SK-N-SH (cell line): ENCODE measurements around the gene HDAC6. TPM values are rescaled to one million over a fixed set of nuclear protein-coding genes. Genes with fewer than 3 reads are reported as not detected.
"Not testable (repeated sequence)": the region's sequence is repeated elsewhere in the genome, so short reads cannot be mapped to it uniquely, and the experiment has no call there.

Experiments used
- CTCF ChIA-PET: fragments of 300-600, 350-600 bp; formaldehyde crosslinking; extraction: SDS; loops from one replicate; lab custom pipeline; 2021; lab: Yijun Ruan, JAX
- POLR2A ChIA-PET: fragments of 350-600 bp; sonication (Branson Sonifier 250); formaldehyde crosslinking; extraction: SDS; loops from one replicate; lab custom pipeline; 2020; ENCODE audit warnings: antibody characterized with exemption, inconsistent platforms; lab: Yijun Ruan, JAX
- DNase-seq: peaks from one replicate; pipeline ENCODE4 v3.0.0; 2012
- H2AFZ ChIP-seq: fragments of 200-600 bp; sonication (generic); 2 replicates; pipeline ENCODE4 v1.8.1; 2016; ENCODE audit warnings: antibody characterized with exemption, mild to moderate bottlenecking, low read depth
- H3F3A ChIP-seq: fragments of 200-600 bp; sonication (generic); replicated peaks from 2 replicates; pipeline ENCODE3; 2016; ENCODE audit warnings: antibody characterized with exemption, mild to moderate bottlenecking; ENCODE audit not compliant: insufficient read depth
- H3K27ac ChIP-seq, 2 experiments: fragments of 200-500 bp in 1 of 2; fragments of 200-600 bp in 1 of 2; sonication (Bioruptor generic) in 1 of 2; sonication (generic), shearing (Covaris generic) in 1 of 2; 2 replicates each; pipeline versions ENCODE4 v1.5.1 to v1.6.1; 2014 to 2016; ENCODE audit warnings: low read depth in 2 of 2, inconsistent platforms in 1 of 2, low read length in 1 of 2, mild to moderate bottlenecking in 1 of 2, mixed read lengths in 1 of 2
- H3K27me3 ChIP-seq: fragments of 200-600 bp; sonication (generic), shearing (Covaris generic); 2 replicates; pipeline ENCODE4 v1.6.1; 2016; ENCODE audit warnings: mixed run types; ENCODE audit not compliant: insufficient read depth
- H3K36me3 ChIP-seq, 2 experiments: fragments of 200-500 bp in 1 of 2; fragments of 200-600 bp in 1 of 2; sonication (Bioruptor generic) in 1 of 2; sonication (generic) in 1 of 2; replicated peaks in 1 of 2; 2 replicates each; pipeline versions ENCODE3 to v1.5.1; 2014 to 2016; ENCODE audit warnings: low read length in 1 of 2, mild to moderate bottlenecking in 1 of 2; ENCODE audit not compliant: insufficient read depth in 2 of 2, control insufficient read depth in 1 of 2
- H3K4me1 ChIP-seq, 2 experiments: fragments of 200-500 bp in 1 of 2; fragments of 200-600 bp in 1 of 2; sonication (Bioruptor generic) in 1 of 2; sonication (generic), shearing (Covaris generic) in 1 of 2; 2 replicates each; pipeline versions ENCODE4 v1.5.1 to v1.6.1; 2014 to 2016; ENCODE audit warnings: low read depth in 1 of 2, low read length in 1 of 2, mixed run types in 1 of 2; ENCODE audit not compliant: insufficient read depth in 2 of 2, control insufficient read depth in 1 of 2
- H3K4me2 ChIP-seq: fragments of 200-600 bp; sonication (generic), shearing (Covaris generic); 2 replicates; pipeline ENCODE4 v1.6.1; 2017; ENCODE audit warnings: mixed run types
- H3K4me3 ChIP-seq, 2 experiments: fragments of 200-500 bp in 1 of 2; fragments of 200-600 bp in 1 of 2; sonication (Bioruptor generic) in 1 of 2; sonication (generic), shearing (Covaris generic) in 1 of 2; 2 replicates each; pipeline versions ENCODE4 v1.5.1 to v1.8.1; 2014 to 2016; ENCODE audit warnings: low read depth in 2 of 2, inconsistent platforms in 1 of 2, low read length in 1 of 2, mild to moderate bottlenecking in 1 of 2, mixed read lengths in 1 of 2, moderate library complexity in 1 of 2
- H3K79me2 ChIP-seq: fragments of 200-600 bp; sonication (generic); 2 replicates; pipeline ENCODE4 v1.8.1; 2017; ENCODE audit warnings: mild to moderate bottlenecking; ENCODE audit not compliant: insufficient read depth
- H3K9ac ChIP-seq: fragments of 200-600 bp; sonication (generic); 2 replicates; pipeline ENCODE4 v1.6.1; 2017; ENCODE audit warnings: mixed run types
- H3K9me2 ChIP-seq: fragments of 200-600 bp; sonication (generic); 2 replicates; pipeline ENCODE4 v1.6.1; 2017; ENCODE audit warnings: mixed run types
- H3K9me3 ChIP-seq: fragments of 200-600 bp; sonication (generic); 2 replicates; pipeline ENCODE4 v1.6.1; 2017; ENCODE audit warnings: mixed run types, mild to moderate bottlenecking, moderate library complexity
- H4K20me1 ChIP-seq: fragments of 200-600 bp; sonication (generic); 2 replicates; pipeline ENCODE4 v1.6.1; 2017; ENCODE audit warnings: mild to moderate bottlenecking, mixed run types; ENCODE audit not compliant: insufficient read depth
- CHD2 ChIP-seq: fragments of 150-350 bp; IDR thresholded peaks from 2 replicates; pipeline ENCODE4 v1.6.1; 2018; ENCODE audit warnings: low read length; ENCODE audit not compliant: partially characterized antibody
- ELF1 ChIP-seq: IDR thresholded peaks from 2 replicates; pipeline ENCODE4 v1.4.0; 2012
- EZH2phosphoT487 ChIP-seq: fragments of 200-600 bp; sonication (generic); IDR thresholded peaks from 2 replicates; pipeline ENCODE4 v1.6.1; 2017; ENCODE audit warnings: low read depth, mixed run types, mild to moderate bottlenecking, antibody characterized with exemption, moderate library complexity, borderline replicate concordance
- GABPA ChIP-seq: IDR thresholded peaks from 2 replicates; pipeline ENCODE4 v1.4.0; 2012; ENCODE audit warnings: low read depth, mild to moderate bottlenecking
- JUND ChIP-seq: IDR thresholded peaks from 2 replicates; pipeline ENCODE4 v1.4.0; 2012
- POLR2AphosphoS5 ChIP-seq: IDR thresholded peaks from 2 replicates; pipeline ENCODE4 v1.6.1; 2012; ENCODE audit warnings: low read depth, low read length
- RAD21 ChIP-seq: IDR thresholded peaks from 2 replicates; pipeline ENCODE4 v1.6.1; 2012; ENCODE audit warnings: mild to moderate bottlenecking, low read length
- RCOR1 ChIP-seq: fragments of 150-350 bp; IDR thresholded peaks from 2 replicates; pipeline ENCODE4 v1.6.1; 2017; ENCODE audit warnings: antibody characterized with exemption, low read length
- RFX5 ChIP-seq: IDR thresholded peaks from 2 replicates; pipeline ENCODE4 v1.6.1; 2012; ENCODE audit warnings: mild to moderate bottlenecking, improper control_type of control experiment, low read length
- RXRA ChIP-seq: IDR thresholded peaks from 2 replicates; pipeline ENCODE4 v1.4.0; 2012; ENCODE audit warnings: low read depth, mild to moderate bottlenecking, borderline replicate concordance
- SMC3 ChIP-seq: IDR thresholded peaks from 2 replicates; pipeline ENCODE4 v1.6.1; 2012; ENCODE audit warnings: low read depth, low read length, improper control_type of control experiment
- TEAD4 ChIP-seq: IDR thresholded peaks from 2 replicates; pipeline ENCODE4 v1.4.0; 2012; ENCODE audit warnings: mild to moderate bottlenecking, borderline replicate concordance; ENCODE audit not compliant: insufficient read depth
- USF2 ChIP-seq: fragments of 150-350 bp; IDR thresholded peaks from 2 replicates; pipeline ENCODE4 v1.6.1; 2017; ENCODE audit warnings: antibody characterized with exemption, low read length, low read depth, borderline replicate concordance
- YY1 ChIP-seq: IDR thresholded peaks from 2 replicates; pipeline ENCODE4 v1.4.0; 2012; ENCODE audit warnings: low read depth, mild to moderate bottlenecking
- ZBTB33 ChIP-seq: IDR thresholded peaks from 2 replicates; pipeline ENCODE4 v1.4.0; 2012; ENCODE audit warnings: low read depth, borderline replicate concordance
- WGBS: methylation state at CpG from one replicate; pipeline ENCODE4 v1.1.6; 2017; ENCODE audit warnings: low lambda C conversion rate; 5-methylcytosine and 5-hydroxymethylcytosine counted together
- polyA plus RNA-seq, 3 experiments: library from polyadenylated mRNA; depleted of rRNA; stranded (reverse); fragments of >200 nt; gene quantifications; 2 replicates each; pipeline ENCODE4 v1.2.3, GENCODE V29; 2012

The HDAC6 gene
- polyA plus RNA-seq, 1 of the 3 experiments (the other 2 are of a cell fraction), result 34.0 TPM

- DNase-seq, result no peak
- no peaks in the 10 kb centered on the region for H4K20me1 ChIP-seq
- no peaks in the 10 kb centered on the region for H3K9me2 ChIP-seq
- ChIA-PET CTCF (no interaction called here), POLR2A (no interaction called here)
- H3K4me2 ChIP-seq, result no peak overlapping the region
- no peaks in the 10 kb centered on the region for H3K4me1 ChIP-seq
- no peak overlapping the region for H3K27ac ChIP-seq
- 56% methylated on average over 4 of the region's 4 CpGs for WGBS
- TF ChIP-seq JUND, result no peak
- no peak for TF ChIP-seq EZH2phosphoT487
- no peak for TF ChIP-seq ZBTB33
- TF ChIP-seq USF2, result no peak
- no peak for TF ChIP-seq ELF1
- H2AFZ ChIP-seq, result no peak overlapping the region
- H3K9me3 ChIP-seq, result no peaks in the 10 kb centered on the region
- no peaks in the 10 kb centered on the region for H3F3A ChIP-seq
- H3K27me3 ChIP-seq, result no peaks in the 10 kb centered on the region
- H3K9ac ChIP-seq, result no peak overlapping the region
- H3K79me2 ChIP-seq, result no peaks in the 10 kb centered on the region
- no peak overlapping the region for H3K4me3 ChIP-seq
- no peaks in the 10 kb centered on the region for H3K36me3 ChIP-seq
These were observed 17.0 kb downstream of the HDAC6 start for GRCh38 chrX:48818866-48819265.

DNA sequence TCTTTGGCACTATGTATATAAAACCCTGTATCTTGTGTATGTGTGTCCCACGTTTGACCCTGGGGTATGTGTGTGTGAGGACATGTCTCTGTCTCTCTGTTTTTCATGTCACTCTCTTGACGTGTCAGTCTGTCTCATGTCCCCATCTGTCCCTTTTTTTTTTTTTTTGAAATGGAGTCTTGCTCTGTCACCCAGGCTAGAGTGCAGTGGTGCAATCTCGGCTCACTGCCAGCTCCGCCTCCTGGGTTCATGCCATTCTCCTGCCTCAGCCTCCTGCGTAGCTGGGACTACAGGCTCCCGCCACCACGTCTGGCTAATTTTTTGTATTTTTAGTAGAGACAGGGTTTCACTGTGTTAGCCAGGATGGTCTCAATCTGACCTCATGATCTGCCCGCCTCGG is 17.5 kb downstream of the HDAC6 start:
- H3K27me3 ChIP-seq, H3K9me3 ChIP-seq, H4K20me1 ChIP-seq, H3K36me3 ChIP-seq, POLR2A ChIA-PET, H2AFZ ChIP-seq, H3K4me3 ChIP-seq, H3K9me2 ChIP-seq, H3K4me1 ChIP-seq, H3K4me2 ChIP-seq, DNase-seq, H3K9ac ChIP-seq, H3F3A ChIP-seq, CTCF ChIA-PET, H3K27ac ChIP-seq, H3K79me2 ChIP-seq: not testable (repeated sequence)
- WGBS, result 53% methylated on average over 9 of the region's 9 CpGs

DNA sequence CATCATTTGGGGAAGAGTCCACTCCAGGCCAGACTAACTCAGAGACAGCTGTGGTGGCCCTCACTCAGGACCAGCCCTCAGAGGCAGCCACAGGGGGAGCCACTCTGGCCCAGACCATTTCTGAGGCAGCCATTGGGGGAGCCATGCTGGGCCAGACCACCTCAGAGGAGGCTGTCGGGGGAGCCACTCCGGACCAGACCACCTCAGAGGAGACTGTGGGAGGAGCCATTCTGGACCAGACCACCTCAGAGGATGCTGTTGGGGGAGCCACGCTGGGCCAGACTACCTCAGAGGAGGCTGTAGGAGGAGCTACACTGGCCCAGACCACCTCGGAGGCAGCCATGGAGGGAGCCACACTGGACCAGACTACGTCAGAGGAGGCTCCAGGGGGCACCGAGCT is 21.2 kb downstream of the HDAC6 start:
- H3K4me3 ChIP-seq, result no peak overlapping the region
- H3K27ac ChIP-seq, result no peak overlapping the region
- peaks cover under 1% of the 10 kb centered on the region; the same call in 1 of the 2 replicates for H3K27me3 ChIP-seq
- TF ChIP-seq RXRA (no peak), JUND (no peak), SMC3 (no peak), TEAD4 (no peak), CHD2 (no peak), RAD21 (no peak), GABPA (no peak), RCOR1 (no peak), RFX5 (no peak), POLR2AphosphoS5 (no peak), YY1 (no peak)
- ChIA-PET CTCF (no interaction called here), POLR2A (no interaction called here)
- H3K9me2 ChIP-seq, result no peaks in the 10 kb centered on the region
- no CpG with 5 or more reads among the region's 6 CpGs for WGBS
- H3K4me2 ChIP-seq, result no peak overlapping the region
- no peaks in the 10 kb centered on the region for H3K9me3 ChIP-seq
- H4K20me1 ChIP-seq, result no peaks in the 10 kb centered on the region
- H2AFZ ChIP-seq, result no peak overlapping the region
- peak; percentile 32 for DNase-seq
- H3K4me1 ChIP-seq, result no peaks in the 10 kb centered on the region
- no peaks in the 10 kb centered on the region for H3K36me3 ChIP-seq
- H3F3A ChIP-seq, result no peaks in the 10 kb centered on the region
- H3K9ac ChIP-seq, result no peak overlapping the region
- H3K79me2 ChIP-seq, result no peaks in the 10 kb centered on the region
